Endothelial cell of umbilical vein (primary cell): ENCODE results near the gene CYP1B1. TPM values are rescaled to one million over a fixed set of nuclear protein-coding genes. Genes with fewer than 3 reads are reported as not detected.

Experiments used
- BruUV-seq: library from RNA; stranded (reverse); fragments of 400-500 nt; replicated peaks from 2 replicates; lab custom pipeline; 2021; lab: Mats Ljungman, UMichigan
- CTCF ChIA-PET: fragments of 300-600, 350-600 bp; sonication (Branson Sonifier 250); formaldehyde crosslinking; loops from one replicate; lab custom pipeline; 2021; ENCODE audit warnings: antibody characterized with exemption, inconsistent platforms; lab: Charles Lee
- POLR2A ChIA-PET: fragments of 300-600, 350-600 bp; sonication (Branson Sonifier 250); formaldehyde crosslinking; loops from one replicate; lab custom pipeline; 2021; ENCODE audit warnings: antibody characterized with exemption, inconsistent platforms; lab: Charles Lee
- DNase-seq: peaks from one replicate; pipeline ENCODE4 v3.0.0-alpha.2; 2011; ENCODE audit warnings: low read depth, low spot score
- FAIRE-seq: peaks from 2 replicates; lab custom pipeline; 2011; peaks lifted over from hg19 to GRCh38; lab: Jason Lieb, UNC
- H2AFZ ChIP-seq: 2 replicates; pipeline ENCODE4 v1.6.0; 2012; ENCODE audit warnings: low read depth, low read length, control low read depth, inconsistent platforms
- H3K27ac ChIP-seq: 2 replicates; pipeline ENCODE4 v1.5.1; 2011; ENCODE audit warnings: low read depth, mild to moderate bottlenecking, control low read depth, low read length, moderate library complexity; ENCODE audit not compliant: insufficient read depth
- H3K27me3 ChIP-seq, 2 experiments: 2 replicates each; pipeline versions ENCODE4 v1.6.0 to v1.6.1; 2011; ENCODE audit warnings: low read length in 2 of 2, mixed read lengths in 1 of 2; ENCODE audit not compliant: control insufficient read depth in 2 of 2, insufficient read depth in 2 of 2
- H3K36me3 ChIP-seq, 2 experiments: 2 replicates in 1 of 2; 3 replicates in 1 of 2; pipeline ENCODE4 v1.5.1; 2011; ENCODE audit warnings: low read length in 2 of 2, mild to moderate bottlenecking in 1 of 2, moderate library complexity in 1 of 2; ENCODE audit not compliant: control insufficient read depth in 2 of 2, insufficient read depth in 2 of 2; ENCODE audit errors: extremely low read depth in 1 of 2
- H3K4me1 ChIP-seq: 3 replicates; pipeline ENCODE4 v1.5.1; 2011; ENCODE audit warnings: mild to moderate bottlenecking, low read length; ENCODE audit not compliant: control insufficient read depth, insufficient read depth; ENCODE audit errors: extremely low read depth
- H3K4me2 ChIP-seq: 2 replicates; pipeline ENCODE4 v1.6.1; 2011; ENCODE audit warnings: low read length, control low read depth, mixed read lengths; ENCODE audit not compliant: insufficient read depth
- H3K4me3 ChIP-seq, 3 experiments: fragments of 200-600 bp in 1 of 3; sonication (generic), shearing (Covaris generic) in 1 of 3; replicated peaks in 1 of 3; 2 replicates each; pipeline ENCODE4 v1.5.1; 2011 to 2016; ENCODE audit warnings: control low read depth in 3 of 3, low read length in 3 of 3, mild to moderate bottlenecking in 2 of 3, inconsistent platforms in 1 of 3, low read depth in 1 of 3, moderate library complexity in 1 of 3; ENCODE audit not compliant: insufficient read depth in 1 of 3
- H3K79me2 ChIP-seq: 2 replicates; pipeline ENCODE4 v1.6.0; 2012; ENCODE audit warnings: low read length, inconsistent platforms; ENCODE audit not compliant: control insufficient read depth, insufficient read depth
- H3K9ac ChIP-seq: replicated peaks from 2 replicates; pipeline ENCODE3; 2011; ENCODE audit warnings: low read length, control low read depth; ENCODE audit not compliant: insufficient read depth; ENCODE audit errors: extremely low read depth
- H3K9me1 ChIP-seq: replicated peaks from 3 replicates; pipeline ENCODE4 v1.6.0; 2011; ENCODE audit warnings: mild to moderate bottlenecking, low read length; ENCODE audit not compliant: control insufficient read depth, insufficient read depth; ENCODE audit errors: extremely low read depth
- H3K9me3 ChIP-seq: replicated peaks from 2 replicates; pipeline ENCODE4 v1.5.1; 2012; ENCODE audit warnings: low read length, inconsistent platforms; ENCODE audit not compliant: control insufficient read depth, insufficient read depth
- H4K20me1 ChIP-seq: replicated peaks from 2 replicates; pipeline ENCODE3; 2011; ENCODE audit warnings: mild to moderate bottlenecking, low read length; ENCODE audit not compliant: control insufficient read depth, insufficient read depth; ENCODE audit errors: extremely low read depth
- FOS ChIP-seq: IDR thresholded peaks from 2 replicates; pipeline ENCODE4 v1.6.1; 2011; ENCODE audit warnings: mild to moderate bottlenecking, low read length, moderate library complexity, borderline replicate concordance; ENCODE audit not compliant: insufficient read depth
- GATA2 ChIP-seq: IDR thresholded peaks from 2 replicates; pipeline ENCODE4 v1.7.0; 2011; ENCODE audit warnings: low read depth, mild to moderate bottlenecking, moderate library complexity, mixed read lengths, low read length; ENCODE audit not compliant: insufficient read length, insufficient read depth
- JUN ChIP-seq: IDR thresholded peaks from 2 replicates; pipeline ENCODE4 v1.6.1; 2011; ENCODE audit warnings: borderline replicate concordance, low read depth; ENCODE audit not compliant: insufficient read length, insufficient read depth
- MAX ChIP-seq: IDR thresholded peaks from 2 replicates; pipeline ENCODE4 v1.6.1; 2011; ENCODE audit not compliant: insufficient read depth, insufficient read length
- MYC ChIP-seq: IDR thresholded peaks from one replicate; pipeline ENCODE4 v1.6.1; 2011; ENCODE audit warnings: mild to moderate bottlenecking, low read depth, low read length
- POLR2A ChIP-seq: IDR thresholded peaks from 2 replicates; pipeline ENCODE4 v1.6.1; 2012; ENCODE audit warnings: low read depth, mild to moderate bottlenecking, control low read depth, low read length
- POLR2AphosphoS5 ChIP-seq: IDR thresholded peaks from 2 replicates; pipeline ENCODE4 v1.6.1; 2012; ENCODE audit warnings: low read depth, mild to moderate bottlenecking, control low read depth, low read length, moderate library complexity; ENCODE audit not compliant: insufficient read depth
- dilution Hi-C: fragments of 300-500 bp; cut with MboI; formaldehyde crosslinking; loops from one replicate; pipeline ENCODE4 v1.15.0; 2019; ENCODE audit warnings: low sequenced_read_pairs; ENCODE audit not compliant: extremely low pct_ligation_motif_present
- intact Hi-C: fragments of 100-400 bp; cut with micrococcal nuclease; formaldehyde crosslinking; loops from one replicate; pipeline ENCODE4 v1.10.0; 2022
- polyA plus RNA-seq, 4 experiments: library from polyadenylated mRNA; depleted of rRNA in 3 of 4; stranded (reverse) in 3 of 4; unstranded in 1 of 4; fragments of >200 nt; gene quantifications; 2 replicates each; pipeline versions ENCODE4 v1.2.1 to v1.2.3, GENCODE V29; 2011 to 2012; ENCODE audit warnings: missing spikeins in 1 of 4
- total RNA-seq: library from RNA; stranded (reverse); gene quantifications from 2 replicates; pipeline ENCODE4 v1.2.3, GENCODE V29; 2021
- TF ChIP-seq, protein P1 (sequence below), 2 donors: IDR thresholded peaks; 1 replicate in 1 of 2; 2 replicates in 1 of 2; pipeline ENCODE4 v1.5.1; 2011; ENCODE audit warnings: low read length in 2 of 2, mild to moderate bottlenecking in 2 of 2, moderate library complexity in 2 of 2, control low read depth in 1 of 2, inconsistent platforms in 1 of 2, low read depth in 1 of 2; ENCODE audit not compliant: insufficient read depth in 1 of 2; ENCODE audit errors: extremely low read depth in 1 of 2

The CYP1B1 gene
- total and polyA plus RNA-seq, 2 donors (not counting 3 experiments of a cell fraction or from before 2014, with no cell fraction given) = 0.01 TPM; not detected in 1

- ChIA-PET POLR2A (no interaction called here), CTCF (interaction anchor here (1.0 kb wide), 1 partner anchor 14 kb away, joined by 3 read pairs; no protein-coding TSS in a partner anchor)
- FAIRE-seq (no peak), DNase-seq (no peak)
- no peaks in the 10 kb centered on the region for H3K9me1 ChIP-seq
- no peaks in the 10 kb centered on the region for H4K20me1 ChIP-seq
- H3K36me3 ChIP-seq = no peaks in the 10 kb centered on the region
- no peaks in the 10 kb centered on the region for H3K79me2 ChIP-seq
- no peak overlapping the region for H3K9ac ChIP-seq
- no peaks in the 10 kb centered on the region for H3K9me3 ChIP-seq
- dilution Hi-C loops = no loop called here
- H3K4me1 ChIP-seq = no peaks in the 10 kb centered on the region
- H3K4me3 ChIP-seq = no peak overlapping the region
- no peak overlapping the region for H3K27ac ChIP-seq
- intact Hi-C loops = no loop called here
- no peak overlapping the region for H2AFZ ChIP-seq
- peaks cover 0 to 7% of the 10 kb centered on the region in 2 experiments for H3K27me3 ChIP-seq
- no peak for TF ChIP-seq GATA2
- TF ChIP-seq FOS = no peak
- no peak for TF ChIP-seq POLR2AphosphoS5
- TF ChIP-seq JUN = no peak
- TF ChIP-seq MYC = no peak
- TF ChIP-seq, protein P1, sequence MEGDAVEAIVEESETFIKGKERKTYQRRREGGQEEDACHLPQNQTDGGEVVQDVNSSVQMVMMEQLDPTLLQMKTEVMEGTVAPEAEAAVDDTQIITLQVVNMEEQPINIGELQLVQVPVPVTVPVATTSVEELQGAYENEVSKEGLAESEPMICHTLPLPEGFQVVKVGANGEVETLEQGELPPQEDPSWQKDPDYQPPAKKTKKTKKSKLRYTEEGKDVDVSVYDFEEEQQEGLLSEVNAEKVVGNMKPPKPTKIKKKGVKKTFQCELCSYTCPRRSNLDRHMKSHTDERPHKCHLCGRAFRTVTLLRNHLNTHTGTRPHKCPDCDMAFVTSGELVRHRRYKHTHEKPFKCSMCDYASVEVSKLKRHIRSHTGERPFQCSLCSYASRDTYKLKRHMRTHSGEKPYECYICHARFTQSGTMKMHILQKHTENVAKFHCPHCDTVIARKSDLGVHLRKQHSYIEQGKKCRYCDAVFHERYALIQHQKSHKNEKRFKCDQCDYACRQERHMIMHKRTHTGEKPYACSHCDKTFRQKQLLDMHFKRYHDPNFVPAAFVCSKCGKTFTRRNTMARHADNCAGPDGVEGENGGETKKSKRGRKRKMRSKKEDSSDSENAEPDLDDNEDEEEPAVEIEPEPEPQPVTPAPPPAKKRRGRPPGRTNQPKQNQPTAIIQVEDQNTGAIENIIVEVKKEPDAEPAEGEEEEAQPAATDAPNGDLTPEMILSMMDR (IDR thresholded peaks at IDR 0.05; ENCODE audit: extremely low read depth in 1 of 2, insufficient read depth in 1 of 2, low read depth in 1 of 2, low read length in 2 of 2) = no peak
- BruUV-seq = no TSS peak
- no peak overlapping the region for H3K4me2 ChIP-seq
Observed at GRCh38 chr2:38120829-38121228, 44.9 kb upstream of the CYP1B1 start.

- Histone ChIP-seq H3K27ac (no peak overlapping the region), H3K4me1 (no peaks in the 10 kb centered on the region), H3K9me3 (no peaks in the 10 kb centered on the region), H3K79me2 (no peaks in the 10 kb centered on the region), H3K4me3 (no peak overlapping the region), H4K20me1 (no peaks in the 10 kb centered on the region), H3K9me1 (no peaks in the 10 kb centered on the region), H3K36me3 (no peaks in the 10 kb centered on the region), H2AFZ (no peak overlapping the region), H3K27me3 (peaks cover 0 to 7% of the 10 kb centered on the region in 2 experiments), H3K9ac (no peak overlapping the region), H3K4me2 (no peak overlapping the region)
- dilution Hi-C loops = no loop called here
- intact Hi-C loops = no loop called here
- CTCF ChIA-PET = no interaction called here
- no peak for TF ChIP-seq FOS
- TF ChIP-seq, protein P1 (IDR thresholded peaks at IDR 0.05; ENCODE audit: extremely low read depth in 1 of 2, insufficient read depth in 1 of 2, low read depth in 1 of 2, low read length in 2 of 2) = no peak
- TF ChIP-seq POLR2A = no peak
- TF ChIP-seq MYC = no peak
- TF ChIP-seq MAX = no peak
- BruUV-seq = no TSS peak
- POLR2A ChIA-PET = no interaction called here
- DNase-seq = no peak
- FAIRE-seq = no peak
Observed at GRCh38 chr2:38120264-38120592, 44.3 kb upstream of the CYP1B1 start.
